SU-DHL-6 (cell line): ENCODE measurements around the gene GRIK3.

Experiments used
- CTCF ChIP-seq: fragments of 200-600 bp; sonication (generic); IDR thresholded peaks from one replicate; pipeline ENCODE4 v1.5.1; 2017; ENCODE audit warnings: antibody characterized with exemption, mild to moderate bottlenecking, low read length, moderate library complexity; ENCODE audit not compliant: insufficient read depth, poor library complexity, severe bottlenecking
- EZH2phosphoT487 ChIP-seq: fragments of 200-600 bp; sonication (generic), shearing (Covaris generic); conservative IDR thresholded peaks from 2 replicates; pipeline ENCODE4 v1.6.1; 2018; ENCODE audit warnings: mild to moderate bottlenecking, antibody characterized with exemption, low read length, moderate library complexity, mixed read lengths

- TF ChIP-seq CTCF, result no peak
- TF ChIP-seq EZH2phosphoT487, result no peak
Measured at GRCh38 chr1:37016121-37016520, 18.2 kb downstream of the GRIK3 start.
